ENCODE results near the gene CACNB1. TPM values are rescaled to one million over a fixed set of nuclear protein-coding genes. Genes with fewer than 3 reads are reported as not detected.
A peak's percentile ranks its signal among the peaks of the same experiment; 100 is the strongest.

CACNB1 gene
- total and polyA plus RNA-seq, 2 of the 4 experiments (the other 2 are of a cell fraction), result 2.5 to 8.6 TPM

DNA sequence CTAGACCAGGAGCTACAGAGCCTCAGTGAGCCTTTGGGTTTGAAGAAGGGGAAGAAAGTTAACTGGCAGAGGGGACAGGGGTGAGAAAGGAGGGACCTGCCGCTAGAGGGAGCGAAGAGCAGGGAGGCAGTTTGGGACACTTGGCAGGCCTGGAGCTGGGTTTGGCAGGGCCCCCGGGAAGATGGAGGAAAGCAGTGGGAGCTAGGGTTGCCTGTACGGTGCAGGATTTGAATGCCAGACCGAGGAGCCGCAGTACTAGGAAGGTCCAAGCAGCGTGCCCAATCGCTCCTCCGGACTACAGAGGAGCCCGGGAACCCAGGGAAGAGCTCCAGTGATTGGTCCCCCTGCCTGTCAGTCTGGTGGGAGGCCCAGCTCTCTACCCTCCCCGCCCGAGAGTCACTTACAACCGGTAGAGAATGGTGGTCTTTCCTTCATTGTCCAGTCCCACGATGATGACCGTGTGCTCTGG lies 32.8 kb downstream of the CACNB1 start:
- Histone ChIP-seq H3K23ac (ENCODE audit: low read depth, low read length) (peak overlapping the region; percentile 26), H2BK20ac (ENCODE audit: low read depth, low read length) (no peak overlapping the region), H3K14ac (replicated peaks; ENCODE audit: low read depth, low read length) (peak overlapping the region; percentile 92; the same call in 1 of the 2 replicates), H3K56ac (ENCODE audit: extremely low read depth, insufficient read depth, low read length) (no peak overlapping the region; the same call in 1 of the 2 replicates), H2BK5ac (ENCODE audit: low read depth, low read length, poor library complexity, severe bottlenecking) (no peak overlapping the region), H4K8ac (ENCODE audit: low read depth in 2 of 2, low read length in 2 of 2) (peak overlapping the region; percentile 12 to 81; a peak in 2 of 4 replicates), H3K9ac (ENCODE audit: low read depth, low read length) (peak overlapping the region; percentile 37; the same call in 1 of the 2 replicates), H3K36me3 (ENCODE audit: control insufficient read depth, insufficient read depth, low read length) (no peaks in the 10 kb centered on the region), H2BK120ac (ENCODE audit: low read depth, low read length) (peak overlapping the region; percentile 2; the same call in 1 of the 2 replicates), H4K20me1 (ENCODE audit: insufficient read depth, low read length) (no peaks in the 10 kb centered on the region), H2AK5ac (ENCODE audit: low read depth, low read length) (peak overlapping the region; percentile 25; the same call in 1 of the 2 replicates), H3K18ac (ENCODE audit: low read depth, low read length) (no peak overlapping the region), H2AK9ac (replicated peaks; ENCODE audit: low read depth, low read length, poor library complexity) (peak overlapping the region; percentile 17), H3K4ac (ENCODE audit: low read depth, low read length) (peak overlapping the region; percentile 28), H4K91ac (ENCODE audit: insufficient read depth, low read depth, low read length) (no peak overlapping the region; the same call in 1 of the 2 replicates), H3K9me3 (ENCODE audit: control insufficient read depth, insufficient read depth, low read length) (no peaks in the 10 kb centered on the region), H3K27me3 (ENCODE audit: control insufficient read depth, insufficient read depth, low read length) (peaks cover 35% of the 10 kb centered on the region), H2AFZ (replicated peaks; ENCODE audit: low read length, poor library complexity) (peak overlapping the region; percentile 92), H3K9me1 (ENCODE audit: insufficient read depth, low read length) (peaks cover 6% of the 10 kb centered on the region), H3K4me3 (ENCODE audit: insufficient read depth, low read depth, low read length) (peak overlapping the region; percentile 55), H3K27ac (ENCODE audit: insufficient read depth, low read length) (no peak overlapping the region), H2BK15ac (ENCODE audit: low read depth, low read length) (no peak overlapping the region), H4K5ac (ENCODE audit: low read depth, low read length) (peak overlapping the region; percentile 65), H3K4me1 (ENCODE audit: control insufficient read depth, insufficient read depth, low read length) (peaks cover 5% of the 10 kb centered on the region; the same call in 1 of the 2 replicates), H3K4me2 (ENCODE audit: low read depth, low read length) (peak overlapping the region; percentile 91), H3K79me1 (ENCODE audit: low read depth in 1 of 2, low read length in 2 of 2) (no peaks in the 10 kb centered on the region)
- in situ Hi-C loops (cut with MboI; ENCODE audit: low sequenced_read_pairs), result no loop called here
- ChIA-PET CTCF (interaction anchor here (0.6 to 2.4 kb wide), 13 partner anchors 10 to 183 kb away, joined by 3 to 19 read pairs (median 3); no protein-coding TSS in a partner anchor), POLR2A (ENCODE audit: unreplicated experiment) (interaction anchor here (1.4 kb wide), 1 partner anchor 10 kb away, joined by 3 read pairs; no protein-coding TSS in a partner anchor)
- DNase-seq (peak; percentile 89), ATAC-seq (ENCODE audit: low read depth) (peak; percentile 96)
- 4% methylated on average over 10 of the region's 15 CpGs; no CpG with 5 or more reads in 1 of the 2 experiments for WGBS, 2 experiments (ENCODE audit: extremely low coverage in 2 of 2, insufficient read length in 1 of 2)
- TF ChIP-seq SMC3 (IDR thresholded peaks at IDR 0.05; ENCODE audit: low read depth, low read length) (peak; percentile 52), RAD21 (IDR thresholded peaks at IDR 0.05; ENCODE audit: low read length) (peak; percentile 59), RFX5 (IDR thresholded peaks at IDR 0.05; ENCODE audit: low read depth, low read length) (no peak), POLR2A (IDR thresholded peaks at IDR 0.05; ENCODE audit: low read depth, low read length) (no peak)
- TF ChIP-seq, protein P1, sequence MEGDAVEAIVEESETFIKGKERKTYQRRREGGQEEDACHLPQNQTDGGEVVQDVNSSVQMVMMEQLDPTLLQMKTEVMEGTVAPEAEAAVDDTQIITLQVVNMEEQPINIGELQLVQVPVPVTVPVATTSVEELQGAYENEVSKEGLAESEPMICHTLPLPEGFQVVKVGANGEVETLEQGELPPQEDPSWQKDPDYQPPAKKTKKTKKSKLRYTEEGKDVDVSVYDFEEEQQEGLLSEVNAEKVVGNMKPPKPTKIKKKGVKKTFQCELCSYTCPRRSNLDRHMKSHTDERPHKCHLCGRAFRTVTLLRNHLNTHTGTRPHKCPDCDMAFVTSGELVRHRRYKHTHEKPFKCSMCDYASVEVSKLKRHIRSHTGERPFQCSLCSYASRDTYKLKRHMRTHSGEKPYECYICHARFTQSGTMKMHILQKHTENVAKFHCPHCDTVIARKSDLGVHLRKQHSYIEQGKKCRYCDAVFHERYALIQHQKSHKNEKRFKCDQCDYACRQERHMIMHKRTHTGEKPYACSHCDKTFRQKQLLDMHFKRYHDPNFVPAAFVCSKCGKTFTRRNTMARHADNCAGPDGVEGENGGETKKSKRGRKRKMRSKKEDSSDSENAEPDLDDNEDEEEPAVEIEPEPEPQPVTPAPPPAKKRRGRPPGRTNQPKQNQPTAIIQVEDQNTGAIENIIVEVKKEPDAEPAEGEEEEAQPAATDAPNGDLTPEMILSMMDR (conservative IDR thresholded peaks at IDR 0.05; ENCODE audit: low read depth, low read length), result peak; percentile 86
- no TSS peak for BruUV-seq (replicated peaks)
- dilution Hi-C loops (cut with HindIII; ENCODE audit: low sequenced_read_pairs, unreplicated experiment), result no loop called here
- intact Hi-C loops (cut with micrococcal nuclease), result loop anchor here (1.0 kb wide), 1 partner anchor 80 kb away; no protein-coding TSS in a partner anchor

All from IMR-90 (cell line).